ENCODE data around the gene GOLT1A.

The GOLT1A gene

GRCh38 chr1:204190212-204191211 lies 23.3 kb downstream of the GOLT1A start:
- Histone ChIP-seq H3K27me3 (ENCODE audit: control insufficient read depth in 1 of 2, insufficient read depth in 2 of 2, low read length in 2 of 2) (peaks cover 30 to 41% of the 10 kb centered on the region in 2 donors), H3K9ac (ENCODE audit: low read length in 2 of 2) (no peak overlapping the region), H3K36me3 (ENCODE audit: control insufficient read depth in 2 of 2, insufficient read depth in 2 of 2, low read length in 2 of 2) (no peaks in the 10 kb centered on the region), H3K9me3 (ENCODE audit: control insufficient read depth in 2 of 2, low read length in 2 of 2) (no peaks in the 10 kb centered on the region), H3K27ac (ENCODE audit: low read length) (no peak overlapping the region), H3K4me3 (ENCODE audit: low read length in 2 of 2) (no peak overlapping the region), H3K4me1 (ENCODE audit: control insufficient read depth, insufficient read depth, low read length) (no peaks in the 10 kb centered on the region)

GRCh38 chr1:204188959-204189639 lies 24.7 kb downstream of the GOLT1A start:
- Histone ChIP-seq H3K4me1 (ENCODE audit: control insufficient read depth, insufficient read depth, low read length) (no peaks in the 10 kb centered on the region), H3K4me3 (ENCODE audit: low read length in 2 of 2) (no peak overlapping the region), H3K9me3 (ENCODE audit: control insufficient read depth in 2 of 2, low read length in 2 of 2) (no peaks in the 10 kb centered on the region), H3K9ac (ENCODE audit: low read length in 2 of 2) (no peak overlapping the region), H3K27me3 (ENCODE audit: control insufficient read depth in 1 of 2, insufficient read depth in 2 of 2, low read length in 2 of 2) (peaks cover 30 to 37% of the 10 kb centered on the region in 2 donors), H3K36me3 (ENCODE audit: control insufficient read depth in 2 of 2, insufficient read depth in 2 of 2, low read length in 2 of 2) (no peaks in the 10 kb centered on the region), H3K27ac (ENCODE audit: low read length) (no peak overlapping the region)

- Histone ChIP-seq H3K9me3 (ENCODE audit: control insufficient read depth in 2 of 2, low read length in 2 of 2) (no peaks in the 10 kb centered on the region), H3K4me1 (ENCODE audit: control insufficient read depth, insufficient read depth, low read length) (no peaks in the 10 kb centered on the region), H3K9ac (ENCODE audit: low read length in 2 of 2) (no peak overlapping the region), H3K27ac (ENCODE audit: low read length) (no peak overlapping the region), H3K4me3 (ENCODE audit: low read length in 2 of 2) (no peak overlapping the region), H3K27me3 (ENCODE audit: control insufficient read depth in 1 of 2, insufficient read depth in 2 of 2, low read length in 2 of 2) (peaks cover 22 to 29% of the 10 kb centered on the region in 2 donors), H3K36me3 (ENCODE audit: control insufficient read depth in 2 of 2, insufficient read depth in 2 of 2, low read length in 2 of 2) (no peaks in the 10 kb centered on the region)
Observed at GRCh38 chr1:204186597-204186996, 27.2 kb downstream of the GOLT1A start.

- H3K9ac ChIP-seq (ENCODE audit: low read length in 2 of 2): no peak overlapping the region
- H3K4me1 ChIP-seq (ENCODE audit: control insufficient read depth, insufficient read depth, low read length): no peaks in the 10 kb centered on the region
- no peaks in the 10 kb centered on the region for H3K9me3 ChIP-seq (ENCODE audit: control insufficient read depth in 2 of 2, low read length in 2 of 2)
- H3K27ac ChIP-seq (ENCODE audit: low read length): no peak overlapping the region
- no peak overlapping the region for H3K4me3 ChIP-seq (ENCODE audit: low read length in 2 of 2)
- H3K36me3 ChIP-seq (ENCODE audit: control insufficient read depth in 2 of 2, insufficient read depth in 2 of 2, low read length in 2 of 2): no peaks in the 10 kb centered on the region
- H3K27me3 ChIP-seq (ENCODE audit: control insufficient read depth in 1 of 2, insufficient read depth in 2 of 2, low read length in 2 of 2): peaks cover 3 to 13% of the 10 kb centered on the region in 2 donors
Observed at GRCh38 chr1:204181116-204181515, 32.7 kb downstream of the GOLT1A start.

- Histone ChIP-seq H3K27ac (ENCODE audit: low read length) (no peak overlapping the region), H3K4me1 (ENCODE audit: control insufficient read depth, insufficient read depth, low read length) (no peaks in the 10 kb centered on the region), H3K27me3 (ENCODE audit: control insufficient read depth in 1 of 2, insufficient read depth in 2 of 2, low read length in 2 of 2) (peaks cover 0 to 14% of the 10 kb centered on the region in 2 donors), H3K9me3 (ENCODE audit: control insufficient read depth in 2 of 2, low read length in 2 of 2) (no peaks in the 10 kb centered on the region), H3K4me3 (ENCODE audit: low read length in 2 of 2) (no peak overlapping the region), H3K9ac (ENCODE audit: low read length in 2 of 2) (no peak overlapping the region), H3K36me3 (ENCODE audit: control insufficient read depth in 2 of 2, insufficient read depth in 2 of 2, low read length in 2 of 2) (no peaks in the 10 kb centered on the region)
Observed at GRCh38 chr1:204180133-204180532, 33.7 kb downstream of the GOLT1A start.

- H3K9ac ChIP-seq (ENCODE audit: low read length in 2 of 2): no peak overlapping the region
- no peaks in the 10 kb centered on the region for H3K4me1 ChIP-seq (ENCODE audit: control insufficient read depth, insufficient read depth, low read length)
- H3K9me3 ChIP-seq (ENCODE audit: control insufficient read depth in 2 of 2, low read length in 2 of 2): no peaks in the 10 kb centered on the region
Observed at GRCh38 chr1:204178487-204179281, 35.1 kb downstream of the GOLT1A start.

GRCh38 chr1:204177133-204177532 lies 36.7 kb downstream of the GOLT1A start:
- no peak overlapping the region for H3K9ac ChIP-seq (ENCODE audit: low read length in 2 of 2)
- H3K4me3 ChIP-seq (ENCODE audit: low read length in 2 of 2): no peak overlapping the region
- no peaks in the 10 kb centered on the region for H3K4me1 ChIP-seq (ENCODE audit: control insufficient read depth, insufficient read depth, low read length)
- H3K9me3 ChIP-seq (ENCODE audit: control insufficient read depth in 2 of 2, low read length in 2 of 2): no peaks in the 10 kb centered on the region
- peaks cover 0 to 16% of the 10 kb centered on the region in 2 donors for H3K27me3 ChIP-seq (ENCODE audit: control insufficient read depth in 1 of 2, insufficient read depth in 2 of 2, low read length in 2 of 2)
- H3K36me3 ChIP-seq (ENCODE audit: control insufficient read depth in 2 of 2, insufficient read depth in 2 of 2, low read length in 2 of 2): no peaks in the 10 kb centered on the region
- H3K27ac ChIP-seq (ENCODE audit: low read length): no peak overlapping the region

More at GRCh38 chr1:204178487-204179281, 35.1 kb downstream of the GOLT1A start:
- no peak overlapping the region for H3K4me3 ChIP-seq (ENCODE audit: low read length in 2 of 2)
- H3K27me3 ChIP-seq (ENCODE audit: control insufficient read depth in 1 of 2, insufficient read depth in 2 of 2, low read length in 2 of 2): peaks cover 0 to 16% of the 10 kb centered on the region in 2 donors
- H3K36me3 ChIP-seq (ENCODE audit: control insufficient read depth in 2 of 2, insufficient read depth in 2 of 2, low read length in 2 of 2): no peaks in the 10 kb centered on the region
- H3K27ac ChIP-seq (ENCODE audit: low read length): no peak overlapping the region

- Histone ChIP-seq H3K4me1 (ENCODE audit: control insufficient read depth, insufficient read depth, low read length) (no peaks in the 10 kb centered on the region), H3K27ac (ENCODE audit: low read length) (no peak overlapping the region), H3K27me3 (ENCODE audit: control insufficient read depth in 1 of 2, insufficient read depth in 2 of 2, low read length in 2 of 2) (peaks cover 4 to 16% of the 10 kb centered on the region in 2 donors), H3K36me3 (ENCODE audit: control insufficient read depth in 2 of 2, insufficient read depth in 2 of 2, low read length in 2 of 2) (no peaks in the 10 kb centered on the region), H3K4me3 (ENCODE audit: low read length in 2 of 2) (no peak overlapping the region), H3K9ac (ENCODE audit: low read length in 2 of 2) (no peak overlapping the region), H3K9me3 (ENCODE audit: control insufficient read depth in 2 of 2, low read length in 2 of 2) (no peaks in the 10 kb centered on the region)
Observed at GRCh38 chr1:204176049-204176448, 37.7 kb downstream of the GOLT1A start.

- H3K4me1 ChIP-seq (ENCODE audit: control insufficient read depth, insufficient read depth, low read length): no peaks in the 10 kb centered on the region
- H3K27me3 ChIP-seq (ENCODE audit: control insufficient read depth in 1 of 2, insufficient read depth in 2 of 2, low read length in 2 of 2): peaks cover 4 to 16% of the 10 kb centered on the region in 2 donors
- H3K27ac ChIP-seq (ENCODE audit: low read length): no peak overlapping the region
- H3K36me3 ChIP-seq (ENCODE audit: control insufficient read depth in 2 of 2, insufficient read depth in 2 of 2, low read length in 2 of 2): no peaks in the 10 kb centered on the region
- peaks cover 0 to 1% of the 10 kb centered on the region in 2 donors for H3K9me3 ChIP-seq (ENCODE audit: control insufficient read depth in 2 of 2, low read length in 2 of 2)
- no peak overlapping the region for H3K4me3 ChIP-seq (ENCODE audit: low read length in 2 of 2)
- H3K9ac ChIP-seq (ENCODE audit: low read length in 2 of 2): no peak overlapping the region
Observed at GRCh38 chr1:204174958-204175357, 38.8 kb downstream of the GOLT1A start.

- Histone ChIP-seq H3K9ac (ENCODE audit: low read length in 2 of 2) (no peak overlapping the region), H3K4me1 (ENCODE audit: control insufficient read depth, insufficient read depth, low read length) (no peaks in the 10 kb centered on the region), H3K36me3 (ENCODE audit: control insufficient read depth in 2 of 2, insufficient read depth in 2 of 2, low read length in 2 of 2) (no peaks in the 10 kb centered on the region), H3K27ac (ENCODE audit: low read length) (no peak overlapping the region), H3K4me3 (ENCODE audit: low read length in 2 of 2) (no peak overlapping the region), H3K9me3 (ENCODE audit: control insufficient read depth in 2 of 2, low read length in 2 of 2) (peaks cover 0 to 11% of the 10 kb centered on the region in 2 donors), H3K27me3 (ENCODE audit: control insufficient read depth in 1 of 2, insufficient read depth in 2 of 2, low read length in 2 of 2) (peaks cover 4 to 9% of the 10 kb centered on the region in 2 donors)
Observed at GRCh38 chr1:204172404-204173029, 41.3 kb downstream of the GOLT1A start.

All from stomach smooth muscle (tissue), 2 donors.